Measurements from ENCODE around the gene CDKN2B-AS1.

The CDKN2B-AS1 gene

DNA sequence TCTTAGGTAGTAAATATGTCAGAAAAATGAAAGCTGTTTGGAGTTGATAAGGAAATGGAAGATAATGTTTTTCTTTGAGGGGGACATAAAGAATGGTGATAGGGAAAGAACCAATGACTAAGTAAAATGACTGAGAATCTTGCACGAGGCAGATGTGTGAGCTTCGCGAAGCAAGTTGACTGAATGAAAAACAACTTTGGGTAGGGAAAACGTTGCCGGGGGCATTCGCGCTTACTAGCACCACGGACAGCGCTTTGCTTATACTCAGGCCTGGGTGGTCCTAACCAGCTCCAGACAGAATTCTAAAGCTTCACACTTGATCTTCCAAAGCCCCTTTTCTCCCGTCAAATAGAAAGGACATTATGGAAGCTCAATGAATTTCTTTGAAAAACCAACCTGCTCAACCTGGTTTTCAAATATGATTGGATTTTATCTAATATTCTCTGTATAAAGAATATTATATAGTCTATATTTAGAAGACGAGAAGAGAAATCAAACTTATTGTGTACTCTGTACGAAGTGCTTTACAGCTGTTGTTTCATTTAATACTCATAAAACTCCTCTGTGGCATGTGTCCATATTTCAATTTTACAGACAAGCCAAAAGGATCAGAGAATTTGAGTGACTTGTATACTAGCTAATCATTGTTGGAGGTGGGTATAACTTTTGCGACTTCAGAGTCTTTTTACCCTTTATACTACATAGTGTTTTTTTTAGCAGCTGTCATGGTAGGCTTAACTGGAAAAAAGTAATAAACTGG, 16.5 kb downstream of the CDKN2B-AS1 start:
- Histone ChIP-seq H3K36me3 (ENCODE audit: control insufficient read depth in 2 of 2, insufficient read depth in 1 of 2, low read length in 2 of 2) (peaks cover 6 to 16% of the 10 kb centered on the region in 2 experiments; a peak in 2 of 3 replicates), H3K4me1 (ENCODE audit: control insufficient read depth, insufficient read depth, low read length) (peaks cover 3% of the 10 kb centered on the region; the same call in 1 of the 2 replicates), H3K9me3 (ENCODE audit: control insufficient read depth, insufficient read depth, low read depth, low read length) (no peaks in the 10 kb centered on the region), H3K27ac (ENCODE audit: extremely low read depth, low read depth, low read length) (no peak overlapping the region), H3K4me3 (ENCODE audit: low read depth, low read length) (no peak overlapping the region)
- TF ChIP-seq, protein P1, sequence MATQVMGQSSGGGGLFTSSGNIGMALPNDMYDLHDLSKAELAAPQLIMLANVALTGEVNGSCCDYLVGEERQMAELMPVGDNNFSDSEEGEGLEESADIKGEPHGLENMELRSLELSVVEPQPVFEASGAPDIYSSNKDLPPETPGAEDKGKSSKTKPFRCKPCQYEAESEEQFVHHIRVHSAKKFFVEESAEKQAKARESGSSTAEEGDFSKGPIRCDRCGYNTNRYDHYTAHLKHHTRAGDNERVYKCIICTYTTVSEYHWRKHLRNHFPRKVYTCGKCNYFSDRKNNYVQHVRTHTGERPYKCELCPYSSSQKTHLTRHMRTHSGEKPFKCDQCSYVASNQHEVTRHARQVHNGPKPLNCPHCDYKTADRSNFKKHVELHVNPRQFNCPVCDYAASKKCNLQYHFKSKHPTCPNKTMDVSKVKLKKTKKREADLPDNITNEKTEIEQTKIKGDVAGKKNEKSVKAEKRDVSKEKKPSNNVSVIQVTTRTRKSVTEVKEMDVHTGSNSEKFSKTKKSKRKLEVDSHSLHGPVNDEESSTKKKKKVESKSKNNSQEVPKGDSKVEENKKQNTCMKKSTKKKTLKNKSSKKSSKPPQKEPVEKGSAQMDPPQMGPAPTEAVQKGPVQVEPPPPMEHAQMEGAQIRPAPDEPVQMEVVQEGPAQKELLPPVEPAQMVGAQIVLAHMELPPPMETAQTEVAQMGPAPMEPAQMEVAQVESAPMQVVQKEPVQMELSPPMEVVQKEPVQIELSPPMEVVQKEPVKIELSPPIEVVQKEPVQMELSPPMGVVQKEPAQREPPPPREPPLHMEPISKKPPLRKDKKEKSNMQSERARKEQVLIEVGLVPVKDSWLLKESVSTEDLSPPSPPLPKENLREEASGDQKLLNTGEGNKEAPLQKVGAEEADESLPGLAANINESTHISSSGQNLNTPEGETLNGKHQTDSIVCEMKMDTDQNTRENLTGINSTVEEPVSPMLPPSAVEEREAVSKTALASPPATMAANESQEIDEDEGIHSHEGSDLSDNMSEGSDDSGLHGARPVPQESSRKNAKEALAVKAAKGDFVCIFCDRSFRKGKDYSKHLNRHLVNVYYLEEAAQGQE (tag by site-specific recombination; IDR thresholded peaks at IDR 0.05): peak; percentile 91
- TF ChIP-seq ZNF626 (tag by site-specific recombination; IDR thresholded peaks at IDR 0.05): no peak
- CTCF ChIA-PET: interaction anchor here (0.6 to 6.4 kb wide), 12 partner anchors 7 to 233 kb away, joined by 3 to 75 read pairs (median 4); no protein-coding TSS in a partner anchor
- POLR2A ChIA-PET: interaction anchor here (0.7 to 0.8 kb wide), 2 partner anchors 15 to 209 kb away, joined by 3 read pairs; partner anchors contain the start of gene MTAP

DNA sequence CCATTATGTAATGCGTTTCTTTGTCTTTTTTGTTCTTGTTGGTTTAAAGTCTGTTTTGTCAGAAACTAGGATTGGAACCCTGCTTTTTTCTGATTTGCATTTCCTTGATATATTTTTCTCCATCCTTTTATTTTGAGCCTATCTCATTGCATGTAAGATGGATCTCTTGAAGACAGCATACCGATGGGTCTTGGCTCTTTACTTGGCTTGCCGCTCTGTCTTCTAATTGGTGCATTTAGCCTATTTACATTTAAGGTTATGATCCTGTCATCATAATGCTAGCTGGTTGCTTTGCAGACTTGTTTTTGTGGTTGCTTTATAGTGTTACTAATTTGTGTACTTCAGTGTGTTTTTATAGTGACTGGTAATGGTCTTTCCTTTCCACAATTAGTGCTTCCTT, 27.8 kb downstream of the CDKN2B-AS1 start:
- H3K27ac ChIP-seq (ENCODE audit: extremely low read depth, low read depth, low read length): no peak overlapping the region
- no peaks in the 10 kb centered on the region for H3K4me1 ChIP-seq (ENCODE audit: control insufficient read depth, insufficient read depth, low read length)
- no peak overlapping the region for H3K4me3 ChIP-seq (ENCODE audit: low read depth, low read length)
- H3K9me3 ChIP-seq (ENCODE audit: control insufficient read depth, insufficient read depth, low read depth, low read length): no peaks in the 10 kb centered on the region; the same call in 1 of the 2 replicates
- POLR2A ChIA-PET: no interaction called here
- H3K36me3 ChIP-seq (ENCODE audit: control insufficient read depth in 2 of 2, insufficient read depth in 1 of 2, low read length in 2 of 2): peaks cover 0 to 6% of the 10 kb centered on the region in 2 experiments; a peak in 2 of 3 replicates
- TF ChIP-seq SETDB1 (IDR thresholded peaks at IDR 0.05; ENCODE audit: insufficient read length, low read length) (peak; percentile 74), ZNF792 (tag by site-specific recombination; IDR thresholded peaks at IDR 0.05) (no peak), ZNF529 (tag by site-specific recombination; IDR thresholded peaks at IDR 0.05; ENCODE audit: insufficient replicate concordance) (peak; percentile 65), ZBTB21 (tag by site-specific recombination; IDR thresholded peaks at IDR 0.05) (no peak), KLF16 (tag by site-specific recombination; IDR thresholded peaks at IDR 0.05) (no peak), TRIM28 (IDR thresholded peaks at IDR 0.05; ENCODE audit: borderline replicate concordance, low read length) (0 out of 2 replicates have a peak, but pooled peaks have one; percentile 31)
- TF ChIP-seq, protein P2, sequence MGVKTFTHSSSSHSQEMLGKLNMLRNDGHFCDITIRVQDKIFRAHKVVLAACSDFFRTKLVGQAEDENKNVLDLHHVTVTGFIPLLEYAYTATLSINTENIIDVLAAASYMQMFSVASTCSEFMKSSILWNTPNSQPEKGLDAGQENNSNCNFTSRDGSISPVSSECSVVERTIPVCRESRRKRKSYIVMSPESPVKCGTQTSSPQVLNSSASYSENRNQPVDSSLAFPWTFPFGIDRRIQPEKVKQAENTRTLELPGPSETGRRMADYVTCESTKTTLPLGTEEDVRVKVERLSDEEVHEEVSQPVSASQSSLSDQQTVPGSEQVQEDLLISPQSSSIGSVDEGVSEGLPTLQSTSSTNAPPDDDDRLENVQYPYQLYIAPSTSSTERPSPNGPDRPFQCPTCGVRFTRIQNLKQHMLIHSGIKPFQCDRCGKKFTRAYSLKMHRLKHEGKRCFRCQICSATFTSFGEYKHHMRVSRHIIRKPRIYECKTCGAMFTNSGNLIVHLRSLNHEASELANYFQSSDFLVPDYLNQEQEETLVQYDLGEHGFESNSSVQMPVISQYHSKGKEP (tag by site-specific recombination; IDR thresholded peaks at IDR 0.05): no peak
- CTCF ChIA-PET: no interaction called here

DNA sequence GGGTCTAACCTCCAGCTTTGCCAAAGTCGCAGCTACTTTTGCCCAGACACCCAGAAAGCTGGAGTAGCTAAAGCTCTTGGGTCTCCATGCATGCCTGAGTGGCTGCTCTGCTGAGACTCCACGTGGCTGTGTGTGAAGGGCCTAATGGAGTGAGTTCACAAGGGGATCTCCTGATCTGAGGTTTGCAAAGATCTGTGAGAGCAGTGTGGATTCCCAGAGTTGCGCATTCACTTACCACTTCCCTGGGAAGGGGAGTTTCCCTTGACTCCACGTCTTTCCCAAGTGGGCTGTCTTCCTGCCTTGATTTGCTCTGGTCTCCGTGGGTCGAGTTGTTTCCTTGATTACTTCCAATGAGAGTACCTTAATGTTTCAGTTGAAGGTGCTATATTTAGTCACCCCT, 32.1 kb downstream of the CDKN2B-AS1 start:
- Histone ChIP-seq H3K4me3 (ENCODE audit: low read depth, low read length) (no peak overlapping the region), H3K4me1 (ENCODE audit: control insufficient read depth, insufficient read depth, low read length) (no peaks in the 10 kb centered on the region; the same call in 1 of the 2 replicates), H3K9me3 (ENCODE audit: control insufficient read depth, insufficient read depth, low read depth, low read length) (no peaks in the 10 kb centered on the region), H3K36me3 (ENCODE audit: control insufficient read depth in 2 of 2, insufficient read depth in 1 of 2, low read length in 2 of 2) (peaks cover 0 to 8% of the 10 kb centered on the region in 2 experiments; a peak in 1 of 3 replicates), H3K27ac (ENCODE audit: extremely low read depth, low read depth, low read length) (no peak overlapping the region)
- ChIA-PET CTCF (interaction anchor here (0.7 to 4.1 kb wide), 5 partner anchors 11 to 280 kb away, joined by 4 to 23 read pairs (median 5); no protein-coding TSS in a partner anchor), POLR2A (interaction anchor here (0.7 to 1.8 kb wide), 4 partner anchors 16 to 591 kb away, joined by 3 to 12 read pairs (median 4); partner anchors contain the start of gene CDKN2B)
- TF ChIP-seq ZFP37 (tag by site-specific recombination; IDR thresholded peaks at IDR 0.05) (no peak), ZNF146 (tag by site-specific recombination; IDR thresholded peaks at IDR 0.05) (no peak), ZNF221 (tag by site-specific recombination; IDR thresholded peaks at IDR 0.05; ENCODE audit: borderline replicate concordance) (no peak), ZSCAN30 (tag by site-specific recombination; IDR thresholded peaks at IDR 0.05) (no peak), ZNF843 (tag by site-specific recombination; IDR thresholded peaks at IDR 0.05) (no peak), ZNF19 (tag by site-specific recombination; IDR thresholded peaks at IDR 0.05; ENCODE audit: low read depth) (no peak), ZNF701 (tag by site-specific recombination; IDR thresholded peaks at IDR 0.05) (no peak)
- TF ChIP-seq, protein P3, sequence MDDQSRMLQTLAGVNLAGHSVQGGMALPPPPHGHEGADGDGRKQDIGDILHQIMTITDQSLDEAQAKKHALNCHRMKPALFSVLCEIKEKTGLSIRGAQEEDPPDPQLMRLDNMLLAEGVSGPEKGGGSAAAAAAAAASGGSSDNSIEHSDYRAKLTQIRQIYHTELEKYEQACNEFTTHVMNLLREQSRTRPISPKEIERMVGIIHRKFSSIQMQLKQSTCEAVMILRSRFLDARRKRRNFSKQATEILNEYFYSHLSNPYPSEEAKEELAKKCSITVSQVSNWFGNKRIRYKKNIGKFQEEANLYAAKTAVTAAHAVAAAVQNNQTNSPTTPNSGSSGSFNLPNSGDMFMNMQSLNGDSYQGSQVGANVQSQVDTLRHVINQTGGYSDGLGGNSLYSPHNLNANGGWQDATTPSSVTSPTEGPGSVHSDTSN (CRISPR knock-in tag; IDR thresholded peaks at IDR 0.05): no peak
- TF ChIP-seq, protein P4, sequence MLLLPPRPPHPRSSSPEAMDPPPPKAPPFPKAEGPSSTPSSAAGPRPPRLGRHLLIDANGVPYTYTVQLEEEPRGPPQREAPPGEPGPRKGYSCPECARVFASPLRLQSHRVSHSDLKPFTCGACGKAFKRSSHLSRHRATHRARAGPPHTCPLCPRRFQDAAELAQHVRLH (tag by site-specific recombination; IDR thresholded peaks at IDR 0.05): no peak
- TF ChIP-seq, protein P5, sequence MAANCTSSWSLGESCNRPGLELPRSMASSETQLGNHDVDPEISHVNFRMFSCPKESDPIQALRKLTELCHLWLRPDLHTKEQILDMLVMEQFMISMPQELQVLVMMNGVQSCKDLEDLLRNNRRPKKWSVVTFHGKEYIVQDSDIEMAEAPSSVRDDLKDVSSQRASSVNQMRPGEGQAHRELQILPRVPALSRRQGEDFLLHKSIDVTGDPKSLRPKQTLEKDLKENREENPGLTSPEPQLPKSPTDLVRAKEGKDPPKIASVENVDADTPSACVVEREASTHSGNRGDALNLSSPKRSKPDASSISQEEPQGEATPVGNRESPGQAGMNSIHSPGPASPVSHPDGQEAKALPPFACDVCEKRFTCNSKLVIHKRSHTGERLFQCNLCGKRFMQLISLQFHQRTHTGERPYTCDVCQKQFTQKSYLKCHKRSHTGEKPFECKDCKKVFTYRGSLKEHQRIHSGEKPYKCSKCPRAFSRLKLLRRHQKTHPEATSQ (tag by site-specific recombination; IDR thresholded peaks at IDR 0.05): no peak
- TF ChIP-seq, protein P6, sequence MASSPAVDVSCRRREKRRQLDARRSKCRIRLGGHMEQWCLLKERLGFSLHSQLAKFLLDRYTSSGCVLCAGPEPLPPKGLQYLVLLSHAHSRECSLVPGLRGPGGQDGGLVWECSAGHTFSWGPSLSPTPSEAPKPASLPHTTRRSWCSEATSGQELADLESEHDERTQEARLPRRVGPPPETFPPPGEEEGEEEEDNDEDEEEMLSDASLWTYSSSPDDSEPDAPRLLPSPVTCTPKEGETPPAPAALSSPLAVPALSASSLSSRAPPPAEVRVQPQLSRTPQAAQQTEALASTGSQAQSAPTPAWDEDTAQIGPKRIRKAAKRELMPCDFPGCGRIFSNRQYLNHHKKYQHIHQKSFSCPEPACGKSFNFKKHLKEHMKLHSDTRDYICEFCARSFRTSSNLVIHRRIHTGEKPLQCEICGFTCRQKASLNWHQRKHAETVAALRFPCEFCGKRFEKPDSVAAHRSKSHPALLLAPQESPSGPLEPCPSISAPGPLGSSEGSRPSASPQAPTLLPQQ (tag by site-specific recombination; IDR thresholded peaks at IDR 0.05): no peak
